ENCODE results near the gene ZNG1A.
"Not testable (repeated sequence)": the region's sequence is repeated elsewhere in the genome, so short reads cannot be mapped to it uniquely, and the experiment has no call there.

The ZNG1A gene

DNA sequence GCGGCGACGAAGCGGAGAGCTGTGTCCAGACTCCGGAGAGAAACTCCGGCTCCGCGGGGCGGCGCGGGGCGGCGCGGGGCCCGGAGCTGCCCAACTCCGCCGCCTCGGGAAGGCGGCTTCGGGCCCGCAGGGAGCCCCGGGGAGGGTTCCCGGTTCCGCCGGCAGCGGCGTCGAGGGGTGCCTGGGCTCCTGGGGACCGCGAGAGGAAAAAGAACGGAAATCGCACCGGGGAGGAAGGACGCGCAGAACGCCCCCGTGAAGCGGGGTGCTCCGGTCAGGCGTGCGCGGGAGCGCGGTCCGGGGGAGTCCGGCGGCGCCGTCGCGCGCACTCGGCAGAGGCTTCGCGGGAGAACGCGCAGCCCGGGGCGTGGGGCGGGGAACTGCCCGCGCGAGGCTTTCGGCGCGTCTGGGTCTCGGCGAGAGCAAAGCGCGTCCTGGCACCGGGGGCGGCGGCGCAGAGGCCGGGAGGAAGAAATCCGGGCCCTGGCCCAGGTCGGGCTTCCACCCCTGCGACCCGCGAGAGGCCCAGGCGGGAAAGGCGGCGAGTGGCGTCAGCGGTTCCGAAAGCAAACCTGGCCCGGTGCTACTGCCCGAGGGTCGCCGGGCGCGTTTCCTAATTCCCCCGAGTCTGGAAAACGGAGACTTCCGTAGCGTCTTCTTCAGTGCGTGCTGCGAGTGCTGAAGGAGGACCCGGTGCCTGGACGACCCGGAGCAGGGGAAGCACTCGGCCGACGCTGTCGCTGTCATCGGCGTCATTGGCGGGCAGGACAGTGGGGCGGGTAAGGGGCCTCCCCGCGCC lies 65.2 kb downstream of the ZNG1A start:
- WGBS, 2 experiments (ENCODE audit: insufficient coverage in 2 of 2): 0 to 1% methylated on average over 74 to 97 of the region's 111 CpGs
- H3K36me3 ChIP-seq (ENCODE audit: control insufficient read depth, insufficient read depth, low read length); H3K27ac ChIP-seq (ENCODE audit: low read depth, low read length, severe bottlenecking); H3K9me3 ChIP-seq (ENCODE audit: control insufficient read depth, low read length); H3K4me1 ChIP-seq (ENCODE audit: control insufficient read depth, insufficient read depth, low read length, poor library complexity, severe bottlenecking): not testable (repeated sequence)
- peak overlapping the region; percentile 28 for H3K4me3 ChIP-seq (ENCODE audit: extremely low read depth, insufficient read depth, low read length, poor library complexity, severe bottlenecking)

DNA sequence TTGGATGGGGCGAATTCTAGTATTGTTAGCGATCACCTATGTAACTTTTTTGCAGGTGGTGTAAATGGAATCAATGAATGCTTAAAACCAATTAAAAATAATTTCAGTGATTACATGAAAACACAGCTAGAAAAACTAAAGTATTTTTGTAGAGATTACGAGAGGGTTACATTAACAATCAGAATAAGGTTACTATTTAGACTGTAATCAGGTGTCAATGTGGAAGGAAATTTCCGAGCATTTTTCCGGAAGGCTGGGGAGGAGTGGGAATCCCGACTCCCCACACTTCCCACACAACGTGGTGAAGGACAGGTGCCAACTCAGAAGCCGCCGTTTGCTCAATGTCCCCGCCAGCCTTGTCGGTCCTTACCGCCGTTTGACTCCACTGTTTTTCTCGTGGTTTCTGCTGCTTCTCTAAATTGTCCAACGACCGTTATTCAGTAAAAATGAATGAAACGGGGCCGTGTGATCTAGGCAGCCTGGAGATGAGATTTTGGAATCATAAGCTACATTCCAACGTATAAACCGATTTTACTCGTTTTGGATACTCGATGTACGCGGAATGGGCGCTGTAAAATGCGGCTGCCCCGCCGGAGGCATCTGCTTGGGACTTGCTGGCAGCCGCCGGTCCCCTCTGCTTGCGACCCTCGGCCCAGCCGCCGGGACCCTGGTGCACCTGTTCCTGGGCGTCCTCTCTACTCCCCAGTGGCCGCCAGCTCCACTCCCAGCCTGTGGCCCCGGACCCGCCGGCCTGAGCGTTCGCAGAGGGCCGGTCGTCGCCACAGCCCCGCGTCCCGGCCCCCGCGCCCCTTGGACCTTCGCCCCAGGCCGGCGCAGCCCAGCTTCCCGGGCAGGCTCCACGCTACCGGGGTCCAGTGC lies 66.0 kb downstream of the ZNG1A start:
- not testable (repeated sequence) for H3K9me3 ChIP-seq (ENCODE audit: control insufficient read depth, low read length); H3K27ac ChIP-seq (ENCODE audit: low read depth, low read length, severe bottlenecking); H3K4me1 ChIP-seq (ENCODE audit: control insufficient read depth, insufficient read depth, low read length, poor library complexity, severe bottlenecking); H3K36me3 ChIP-seq (ENCODE audit: control insufficient read depth, insufficient read depth, low read length)
- peak overlapping the region; percentile 28 for H3K4me3 ChIP-seq (ENCODE audit: extremely low read depth, insufficient read depth, low read length, poor library complexity, severe bottlenecking)
- WGBS, 2 experiments (ENCODE audit: insufficient coverage in 2 of 2): 0 to 4% methylated on average over 6 to 8 of the region's 55 CpGs

DNA sequence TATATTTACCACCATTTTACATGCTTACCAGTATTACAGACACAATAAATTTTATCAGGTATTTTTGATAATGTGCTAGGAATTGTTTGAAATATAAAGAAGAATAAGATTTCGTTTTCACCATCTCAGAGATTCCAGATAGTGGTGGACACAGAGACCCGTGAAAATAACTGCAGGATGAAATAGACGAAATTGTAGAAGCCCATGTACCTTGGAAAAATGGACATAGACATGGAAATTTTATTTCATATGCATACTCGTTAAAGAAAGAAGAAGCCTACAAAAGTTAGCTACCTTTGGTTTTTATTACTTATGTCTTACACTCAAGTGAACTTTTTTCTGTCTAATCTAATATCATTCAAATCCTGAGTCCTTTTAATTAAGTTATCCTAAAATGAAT lies 68.2 kb downstream of the ZNG1A start:
- H3K9me3 ChIP-seq (ENCODE audit: control insufficient read depth, low read length); H3K4me3 ChIP-seq (ENCODE audit: extremely low read depth, insufficient read depth, low read length, poor library complexity, severe bottlenecking); H3K36me3 ChIP-seq (ENCODE audit: control insufficient read depth, insufficient read depth, low read length); H3K4me1 ChIP-seq (ENCODE audit: control insufficient read depth, insufficient read depth, low read length, poor library complexity, severe bottlenecking); H3K27ac ChIP-seq (ENCODE audit: low read depth, low read length, severe bottlenecking): not testable (repeated sequence)
- WGBS, 2 experiments (ENCODE audit: insufficient coverage in 2 of 2): no CpG with 5 or more reads among the region's 4 CpGs

DNA sequence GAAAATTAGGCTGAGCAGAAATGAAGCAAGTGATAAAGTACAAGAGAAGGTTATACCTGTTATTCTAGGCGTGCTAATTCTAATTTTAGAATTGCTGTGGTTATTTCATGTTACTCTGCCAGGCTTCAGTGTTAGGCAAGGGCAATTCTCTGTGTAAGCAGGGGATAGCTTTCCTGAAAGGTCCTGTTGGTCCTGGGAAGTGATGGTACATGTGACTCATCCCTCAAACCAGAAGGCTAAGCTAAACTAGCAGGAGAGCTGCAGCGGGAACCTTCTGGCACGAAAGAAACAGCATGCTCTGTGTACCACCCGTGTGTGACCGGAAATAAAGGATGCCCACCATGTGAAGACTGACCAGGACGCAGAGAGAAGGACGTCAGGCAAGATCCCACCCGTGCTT lies 69.3 kb downstream of the ZNG1A start:
- H3K4me1 ChIP-seq (ENCODE audit: control insufficient read depth, insufficient read depth, low read length, poor library complexity, severe bottlenecking); H3K9me3 ChIP-seq (ENCODE audit: control insufficient read depth, low read length); H3K4me3 ChIP-seq (ENCODE audit: extremely low read depth, insufficient read depth, low read length, poor library complexity, severe bottlenecking); H3K36me3 ChIP-seq (ENCODE audit: control insufficient read depth, insufficient read depth, low read length); H3K27ac ChIP-seq (ENCODE audit: low read depth, low read length, severe bottlenecking): not testable (repeated sequence)
- no CpG with 5 or more reads among the region's 8 CpGs for WGBS, 2 experiments (ENCODE audit: insufficient coverage in 2 of 2)

DNA sequence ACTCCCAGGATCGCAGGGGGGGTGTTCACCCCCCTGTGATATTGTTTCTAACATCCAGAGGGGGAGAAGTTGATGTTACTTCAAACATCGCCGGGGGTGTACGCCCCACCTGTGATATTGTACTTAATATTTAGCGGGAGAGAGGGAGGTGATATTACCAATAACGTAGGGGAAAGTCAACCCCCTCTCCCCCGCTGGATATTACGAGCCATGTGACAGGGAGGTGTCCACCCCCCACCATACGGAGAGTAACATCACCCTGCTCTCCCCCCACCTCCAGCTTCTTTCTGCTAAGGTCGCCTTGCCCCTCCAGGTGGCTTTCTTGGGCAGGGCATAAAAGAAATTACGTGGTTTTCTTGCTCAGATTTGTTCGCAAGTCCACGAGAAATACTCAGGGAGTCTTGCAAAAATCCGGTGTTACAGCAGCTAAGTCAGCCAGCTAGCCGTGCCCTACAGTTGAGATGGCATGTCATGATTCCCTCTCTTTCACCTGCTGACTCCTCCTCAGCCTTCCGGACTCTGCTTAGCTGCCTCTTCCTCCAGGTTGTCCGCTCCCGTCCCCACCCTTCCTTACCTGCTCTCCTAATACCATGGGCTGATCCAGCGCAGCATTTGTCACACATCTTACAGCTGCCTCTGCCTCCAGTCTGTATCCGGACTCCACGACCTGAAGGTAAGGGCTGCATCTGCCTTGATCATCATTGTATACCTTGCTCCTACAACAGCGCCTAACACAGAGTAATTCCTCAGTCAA lies 69.9 kb downstream of the ZNG1A start:
- 6 to 13% methylated on average over 6 to 11 of the region's 22 CpGs for WGBS, 2 experiments (ENCODE audit: insufficient coverage in 2 of 2)
- H3K27ac ChIP-seq (ENCODE audit: low read depth, low read length, severe bottlenecking); H3K9me3 ChIP-seq (ENCODE audit: control insufficient read depth, low read length); H3K4me1 ChIP-seq (ENCODE audit: control insufficient read depth, insufficient read depth, low read length, poor library complexity, severe bottlenecking); H3K36me3 ChIP-seq (ENCODE audit: control insufficient read depth, insufficient read depth, low read length); H3K4me3 ChIP-seq (ENCODE audit: extremely low read depth, insufficient read depth, low read length, poor library complexity, severe bottlenecking): not testable (repeated sequence)

DNA sequence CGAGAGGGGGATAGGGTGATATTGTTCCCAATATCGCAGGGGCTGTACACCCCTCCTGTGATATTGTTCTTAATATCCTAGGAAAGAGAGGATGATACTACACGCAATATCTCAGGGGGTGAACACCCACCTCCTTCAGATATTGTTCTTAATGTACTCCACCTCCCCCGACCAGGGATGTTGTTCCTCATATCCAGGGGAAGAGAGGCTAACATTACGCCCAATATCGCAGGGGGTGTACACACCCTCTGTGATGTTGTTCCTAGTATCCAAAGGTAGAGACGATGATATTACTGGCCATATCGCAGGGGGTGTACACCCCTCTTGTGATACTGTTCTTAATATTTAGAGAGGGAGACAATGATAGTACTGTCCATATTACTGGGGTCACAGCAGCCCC lies 72.9 kb downstream of the ZNG1A start:
- not testable (repeated sequence) for H3K4me1 ChIP-seq (ENCODE audit: control insufficient read depth, insufficient read depth, low read length, poor library complexity, severe bottlenecking); H3K4me3 ChIP-seq (ENCODE audit: extremely low read depth, insufficient read depth, low read length, poor library complexity, severe bottlenecking); H3K9me3 ChIP-seq (ENCODE audit: control insufficient read depth, low read length); H3K36me3 ChIP-seq (ENCODE audit: control insufficient read depth, insufficient read depth, low read length); H3K27ac ChIP-seq (ENCODE audit: low read depth, low read length, severe bottlenecking)
- WGBS, 2 experiments (ENCODE audit: insufficient coverage in 2 of 2): 92 to 100% methylated on average over 1 to 2 of the region's 8 CpGs

DNA sequence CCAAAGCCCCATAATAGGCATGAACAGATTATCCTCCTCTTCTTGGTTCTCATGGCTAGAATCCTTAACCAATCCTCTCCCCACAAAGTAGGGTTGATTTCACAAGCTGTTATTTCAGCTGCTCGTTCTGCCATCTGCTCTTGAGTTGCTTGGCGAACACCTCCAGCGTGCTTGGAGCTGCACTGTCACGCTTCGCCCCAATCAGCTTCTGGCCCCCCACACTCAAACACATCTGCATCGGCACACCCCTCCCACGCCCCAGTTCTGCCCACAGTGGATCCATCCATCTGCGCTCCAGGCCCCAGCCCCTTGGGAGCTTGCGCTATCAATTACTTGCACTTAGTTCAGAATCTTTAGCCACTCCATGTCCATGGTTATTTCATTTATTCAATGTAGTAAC lies 78.4 kb downstream of the ZNG1A start:
- WGBS, 2 experiments (ENCODE audit: insufficient coverage in 2 of 2): 100% methylated on average over 3 of the region's 9 CpGs
- not testable (repeated sequence) for H3K4me3 ChIP-seq (ENCODE audit: extremely low read depth, insufficient read depth, low read length, poor library complexity, severe bottlenecking); H3K4me1 ChIP-seq (ENCODE audit: control insufficient read depth, insufficient read depth, low read length, poor library complexity, severe bottlenecking); H3K9me3 ChIP-seq (ENCODE audit: control insufficient read depth, low read length); H3K36me3 ChIP-seq (ENCODE audit: control insufficient read depth, insufficient read depth, low read length); H3K27ac ChIP-seq (ENCODE audit: low read depth, low read length, severe bottlenecking)

DNA sequence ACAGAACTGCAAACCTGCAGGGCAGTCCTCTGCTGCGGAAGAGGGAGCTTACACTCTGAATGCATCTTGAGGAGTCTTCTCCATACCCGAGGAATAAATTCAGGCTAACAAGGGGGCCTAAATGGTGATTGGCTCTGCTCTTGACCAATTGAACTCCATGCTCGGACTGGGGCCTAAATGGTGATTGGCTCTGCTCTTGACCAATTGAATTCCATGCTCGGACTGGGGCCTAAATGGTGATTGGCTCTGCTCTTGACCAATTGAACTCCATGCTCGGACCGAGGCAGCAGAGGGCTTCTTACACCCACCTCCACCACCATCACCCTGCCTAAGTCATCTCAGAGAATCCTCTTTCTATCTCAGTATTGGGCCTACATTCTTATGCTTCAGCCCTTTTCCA lies 79.0 kb downstream of the ZNG1A start:
- WGBS, 2 experiments (ENCODE audit: insufficient coverage in 2 of 2): 71 to 81% methylated on average over 2 to 5 of the region's 6 CpGs
- not testable (repeated sequence) for H3K36me3 ChIP-seq (ENCODE audit: control insufficient read depth, insufficient read depth, low read length); H3K9me3 ChIP-seq (ENCODE audit: control insufficient read depth, low read length); H3K4me1 ChIP-seq (ENCODE audit: control insufficient read depth, insufficient read depth, low read length, poor library complexity, severe bottlenecking); H3K4me3 ChIP-seq (ENCODE audit: extremely low read depth, insufficient read depth, low read length, poor library complexity, severe bottlenecking); H3K27ac ChIP-seq (ENCODE audit: low read depth, low read length, severe bottlenecking)

DNA sequence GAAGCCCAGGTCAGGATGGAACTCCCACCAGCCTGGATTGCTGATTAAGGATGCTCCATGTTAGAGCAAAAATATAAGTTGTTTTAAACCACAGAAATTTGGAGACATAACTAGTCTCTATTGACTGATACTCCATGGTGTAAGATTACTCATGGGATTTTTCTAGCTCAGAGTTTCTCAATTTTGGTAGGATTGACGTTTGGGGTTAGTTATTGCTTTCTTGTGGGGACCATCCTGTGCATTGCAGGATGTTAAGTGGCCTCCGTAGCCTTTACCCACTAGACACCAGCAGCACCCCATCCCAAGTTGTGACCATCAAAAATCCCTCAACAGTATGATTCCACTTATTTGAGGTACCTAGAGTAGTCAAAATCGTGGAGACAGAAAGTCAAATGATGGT lies 80.1 kb downstream of the ZNG1A start:
- not testable (repeated sequence) for H3K27ac ChIP-seq (ENCODE audit: low read depth, low read length, severe bottlenecking); H3K4me1 ChIP-seq (ENCODE audit: control insufficient read depth, insufficient read depth, low read length, poor library complexity, severe bottlenecking); H3K36me3 ChIP-seq (ENCODE audit: control insufficient read depth, insufficient read depth, low read length); H3K9me3 ChIP-seq (ENCODE audit: control insufficient read depth, low read length); H3K4me3 ChIP-seq (ENCODE audit: extremely low read depth, insufficient read depth, low read length, poor library complexity, severe bottlenecking)
- 63% methylated on average over 1 of the region's 3 CpGs; no CpG with 5 or more reads in 1 of the 2 experiments for WGBS, 2 experiments (ENCODE audit: insufficient coverage in 2 of 2)

DNA sequence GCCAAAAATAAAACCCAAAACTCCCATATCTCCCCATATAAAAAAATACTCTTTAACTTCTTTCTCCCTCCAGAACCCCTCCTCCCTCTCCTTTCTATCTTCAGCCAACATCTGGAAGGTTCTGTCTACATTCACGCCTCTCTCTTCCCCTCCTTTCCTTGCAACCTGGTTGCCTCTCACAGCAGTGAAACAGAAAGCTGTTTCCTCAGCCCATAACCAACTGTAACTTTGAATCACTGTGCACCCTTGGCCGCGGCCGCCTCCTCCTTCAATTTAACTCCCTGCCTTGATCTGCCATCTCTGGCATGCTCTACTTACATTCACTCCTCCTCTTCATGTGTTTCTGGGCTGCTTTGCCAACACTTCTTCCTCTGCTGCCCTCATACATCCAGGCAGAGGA lies 83.9 kb downstream of the ZNG1A start:
- not testable (repeated sequence) for H3K36me3 ChIP-seq (ENCODE audit: control insufficient read depth, insufficient read depth, low read length); H3K4me3 ChIP-seq (ENCODE audit: extremely low read depth, insufficient read depth, low read length, poor library complexity, severe bottlenecking); H3K27ac ChIP-seq (ENCODE audit: low read depth, low read length, severe bottlenecking); H3K4me1 ChIP-seq (ENCODE audit: control insufficient read depth, insufficient read depth, low read length, poor library complexity, severe bottlenecking); H3K9me3 ChIP-seq (ENCODE audit: control insufficient read depth, low read length)
- WGBS, 2 experiments (ENCODE audit: insufficient coverage in 2 of 2): 100% methylated on average over 1 of the region's 4 CpGs; no CpG with 5 or more reads in 1 of the 2 experiments

Measured in mesodermal cell (in vitro differentiated cells).